ENCODE results near the gene CEP131. TPM values are rescaled to one million over a fixed set of nuclear protein-coding genes. Genes with fewer than 3 reads are reported as not detected.

CEP131 gene
- total and polyA plus RNA-seq, 2 donors (not counting 3 experiments of a cell fraction or from before 2014, with no cell fraction given) = 5.3 to 17.9 TPM

DNA sequence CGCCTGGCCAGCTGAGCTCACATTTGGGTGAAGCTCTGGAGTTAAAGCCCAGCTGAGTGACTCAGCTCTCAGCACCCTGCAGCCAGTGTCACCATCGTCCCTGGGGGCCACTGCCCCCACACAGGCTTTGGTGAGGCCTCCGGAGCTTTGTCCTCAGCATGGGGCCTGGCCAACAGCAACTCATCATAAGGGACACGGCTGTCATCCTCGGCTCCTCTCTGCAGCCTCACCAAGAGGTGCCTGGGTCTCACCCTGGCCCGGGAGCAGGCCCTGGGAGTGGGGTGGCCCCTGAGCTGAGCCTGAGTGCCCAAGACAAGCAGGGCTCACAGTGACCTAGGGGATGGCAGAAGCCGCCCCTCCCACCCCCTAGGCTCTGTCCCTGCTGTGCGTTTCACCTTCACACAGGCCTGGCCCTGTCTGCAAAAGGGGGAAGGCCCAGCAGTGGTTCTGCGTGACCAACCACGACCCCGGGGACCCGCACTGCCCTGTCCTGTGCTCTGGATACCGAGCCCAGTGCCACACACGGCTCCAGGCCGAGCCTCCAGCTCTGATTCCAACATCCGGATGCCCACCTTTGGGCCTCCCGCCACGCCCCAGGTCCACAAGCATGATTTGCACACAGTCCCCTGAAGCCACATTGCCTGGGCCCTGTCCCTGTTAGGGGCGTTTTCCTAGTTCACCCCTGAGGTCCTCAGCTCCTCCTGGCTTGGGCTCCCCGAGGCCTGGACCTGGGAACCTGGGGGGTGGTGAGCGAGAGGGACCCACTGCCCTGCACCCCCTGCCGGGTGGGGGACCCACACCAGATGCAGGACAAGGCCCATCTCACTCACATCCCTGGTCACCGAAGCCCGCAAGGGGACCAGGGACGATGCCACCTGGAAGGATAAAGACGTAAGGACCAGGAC is 34.9 kb downstream of the CEP131 start:
- dilution Hi-C loops (cut with MboI; ENCODE audit: extremely low pct_ligation_motif_present, low sequenced_read_pairs) (no loop called here), intact Hi-C loops (cut with micrococcal nuclease) (no loop called here)
- Histone ChIP-seq H4K20me1 (replicated peaks; ENCODE audit: control insufficient read depth, extremely low read depth, insufficient read depth, low read length) (no peaks in the 10 kb centered on the region), H3K27ac (ENCODE audit: insufficient read depth, low read depth, low read length) (no peak overlapping the region), H2AFZ (ENCODE audit: low read depth, low read length) (no peak overlapping the region), H3K9me1 (replicated peaks; ENCODE audit: control insufficient read depth, extremely low read depth, insufficient read depth, low read length) (no peaks in the 10 kb centered on the region), H3K9me3 (replicated peaks; ENCODE audit: control insufficient read depth, insufficient read depth, low read length) (no peaks in the 10 kb centered on the region), H3K9ac (replicated peaks; ENCODE audit: extremely low read depth, insufficient read depth, low read length) (no peak overlapping the region), H3K27me3 (ENCODE audit: control insufficient read depth in 2 of 2, insufficient read depth in 2 of 2, low read length in 2 of 2) (no peaks in the 10 kb centered on the region), H3K4me2 (ENCODE audit: insufficient read depth, low read length) (no peak overlapping the region), H3K36me3 (ENCODE audit: control insufficient read depth in 2 of 2, extremely low read depth in 1 of 2, insufficient read depth in 2 of 2, low read length in 2 of 2) (peaks cover 0 to 4% of the 10 kb centered on the region in 2 experiments), H3K4me3 (replicated peaks in 1 of 3; ENCODE audit: insufficient read depth in 1 of 3, low read depth in 1 of 3, low read length in 3 of 3) (no peak overlapping the region), H3K4me1 (ENCODE audit: control insufficient read depth, extremely low read depth, insufficient read depth, low read length) (no peaks in the 10 kb centered on the region), H3K79me2 (ENCODE audit: control insufficient read depth, insufficient read depth, low read length) (no peaks in the 10 kb centered on the region)
- ChIA-PET POLR2A (no interaction called here), CTCF (interaction anchor here (1.4 to 5.5 kb wide), 3 partner anchors 13 to 46 kb away, joined by 4 to 40 read pairs (median 6); no protein-coding TSS in a partner anchor)
- TF ChIP-seq POLR2A (IDR thresholded peaks at IDR 0.05; ENCODE audit: low read depth, low read length) = no peak
- no peak for TF ChIP-seq POLR2AphosphoS5 (IDR thresholded peaks at IDR 0.05; ENCODE audit: insufficient read depth, low read depth, low read length)
- TF ChIP-seq GATA2 (IDR thresholded peaks at IDR 0.05; ENCODE audit: insufficient read depth, insufficient read length, low read depth, low read length) = no peak
- no peak for TF ChIP-seq EZH2 (IDR thresholded peaks at IDR 0.05; ENCODE audit: borderline replicate concordance, low read depth, low read length, severe bottlenecking)
- TF ChIP-seq FOS (IDR thresholded peaks at IDR 0.05; ENCODE audit: borderline replicate concordance, insufficient read depth, low read length) = no peak
- TF ChIP-seq JUN (IDR thresholded peaks at IDR 0.05; ENCODE audit: borderline replicate concordance, insufficient read depth, insufficient read length, low read depth) = no peak
- TF ChIP-seq MYC (IDR thresholded peaks at IDR 0.05; ENCODE audit: low read depth, low read length) = no peak
- TF ChIP-seq, protein P1, sequence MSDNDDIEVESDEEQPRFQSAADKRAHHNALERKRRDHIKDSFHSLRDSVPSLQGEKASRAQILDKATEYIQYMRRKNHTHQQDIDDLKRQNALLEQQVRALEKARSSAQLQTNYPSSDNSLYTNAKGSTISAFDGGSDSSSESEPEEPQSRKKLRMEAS (IDR thresholded peaks at IDR 0.05; ENCODE audit: insufficient read depth, insufficient read length) = no peak
- TF ChIP-seq, protein P2, sequence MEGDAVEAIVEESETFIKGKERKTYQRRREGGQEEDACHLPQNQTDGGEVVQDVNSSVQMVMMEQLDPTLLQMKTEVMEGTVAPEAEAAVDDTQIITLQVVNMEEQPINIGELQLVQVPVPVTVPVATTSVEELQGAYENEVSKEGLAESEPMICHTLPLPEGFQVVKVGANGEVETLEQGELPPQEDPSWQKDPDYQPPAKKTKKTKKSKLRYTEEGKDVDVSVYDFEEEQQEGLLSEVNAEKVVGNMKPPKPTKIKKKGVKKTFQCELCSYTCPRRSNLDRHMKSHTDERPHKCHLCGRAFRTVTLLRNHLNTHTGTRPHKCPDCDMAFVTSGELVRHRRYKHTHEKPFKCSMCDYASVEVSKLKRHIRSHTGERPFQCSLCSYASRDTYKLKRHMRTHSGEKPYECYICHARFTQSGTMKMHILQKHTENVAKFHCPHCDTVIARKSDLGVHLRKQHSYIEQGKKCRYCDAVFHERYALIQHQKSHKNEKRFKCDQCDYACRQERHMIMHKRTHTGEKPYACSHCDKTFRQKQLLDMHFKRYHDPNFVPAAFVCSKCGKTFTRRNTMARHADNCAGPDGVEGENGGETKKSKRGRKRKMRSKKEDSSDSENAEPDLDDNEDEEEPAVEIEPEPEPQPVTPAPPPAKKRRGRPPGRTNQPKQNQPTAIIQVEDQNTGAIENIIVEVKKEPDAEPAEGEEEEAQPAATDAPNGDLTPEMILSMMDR (IDR thresholded peaks at IDR 0.05; ENCODE audit: extremely low read depth in 1 of 2, insufficient read depth in 1 of 2, low read depth in 1 of 2, low read length in 2 of 2) = no peak
- no peak for DNase-seq (ENCODE audit: low read depth, low spot score)
- BruUV-seq (replicated peaks) = no TSS peak
- FAIRE-seq = no peak
